Esophagus squamous epithelium (tissue), 4 donors: ENCODE results near the gene COG7.

Source experiments
- CTCF ChIP-seq, 6 experiments: fragments of 450-650 bp in 4 of 6; fragments of 200-600 bp in 2 of 6; sonication (generic) in 2 of 6; IDR thresholded peaks; one replicate each; pipeline ENCODE4 v1.5.1; 2016 to 2019; ENCODE audit warnings: antibody characterized with exemption in 6 of 6, mild to moderate bottlenecking in 4 of 6, moderate library complexity in 4 of 6
- POLR2A ChIP-seq, 4 donors: fragments of 450-650 bp; IDR thresholded peaks; one replicate each; pipeline ENCODE4 v1.6.1; 2017; ENCODE audit warnings: antibody characterized with exemption in 4 of 4, mild to moderate bottlenecking in 4 of 4, moderate library complexity in 3 of 4

GRCh38 chr16:23392223-23392600 lies 60.8 kb downstream of the COG7 start:
- TF ChIP-seq CTCF (IDR thresholded peaks at IDR 0.05) = no peak
- no peak for TF ChIP-seq POLR2A (IDR thresholded peaks at IDR 0.05)
